HUES64 (cell line): ENCODE results near the gene LRRC8D.
A peak's percentile ranks its signal among the peaks of the same experiment; 100 is the strongest.

ENCODE experiments used
- H3K27ac ChIP-seq: 2 replicates; pipeline ENCODE4 v1.7.0; 2013; ENCODE audit warnings: low read depth, low read length, inconsistent platforms
- H3K27me3 ChIP-seq: 2 replicates; pipeline ENCODE4 v1.6.1; 2013; ENCODE audit warnings: mild to moderate bottlenecking, low read length; ENCODE audit not compliant: insufficient read depth
- H3K36me3 ChIP-seq: 2 replicates; pipeline ENCODE4 v1.6.1; 2013; ENCODE audit warnings: mild to moderate bottlenecking, low read length; ENCODE audit not compliant: insufficient read depth
- H3K4me1 ChIP-seq: 2 replicates; pipeline ENCODE4 v1.6.1; 2013; ENCODE audit warnings: mild to moderate bottlenecking, low read length, moderate library complexity; ENCODE audit not compliant: insufficient read depth
- H3K4me3 ChIP-seq: 2 replicates; pipeline ENCODE4 v1.5.1; 2013; ENCODE audit warnings: mild to moderate bottlenecking, low read length, moderate library complexity
- H3K9ac ChIP-seq: 2 replicates; pipeline ENCODE4 v1.6.1; 2013; ENCODE audit warnings: mild to moderate bottlenecking, low read depth, low read length
- H3K9me3 ChIP-seq: 2 replicates; pipeline ENCODE4 v1.6.1; 2013; ENCODE audit warnings: low read depth, low read length; ENCODE audit not compliant: insufficient read depth
- WGBS: fragments of 150-250, 120-280 bp; methylation state at CpG from one replicate; pipeline ENCODE4 v1.1.7; 2013; ENCODE audit warnings: missing lambda C conversion rate; 5-methylcytosine and 5-hydroxymethylcytosine counted together

Gene LRRC8D

DNA sequence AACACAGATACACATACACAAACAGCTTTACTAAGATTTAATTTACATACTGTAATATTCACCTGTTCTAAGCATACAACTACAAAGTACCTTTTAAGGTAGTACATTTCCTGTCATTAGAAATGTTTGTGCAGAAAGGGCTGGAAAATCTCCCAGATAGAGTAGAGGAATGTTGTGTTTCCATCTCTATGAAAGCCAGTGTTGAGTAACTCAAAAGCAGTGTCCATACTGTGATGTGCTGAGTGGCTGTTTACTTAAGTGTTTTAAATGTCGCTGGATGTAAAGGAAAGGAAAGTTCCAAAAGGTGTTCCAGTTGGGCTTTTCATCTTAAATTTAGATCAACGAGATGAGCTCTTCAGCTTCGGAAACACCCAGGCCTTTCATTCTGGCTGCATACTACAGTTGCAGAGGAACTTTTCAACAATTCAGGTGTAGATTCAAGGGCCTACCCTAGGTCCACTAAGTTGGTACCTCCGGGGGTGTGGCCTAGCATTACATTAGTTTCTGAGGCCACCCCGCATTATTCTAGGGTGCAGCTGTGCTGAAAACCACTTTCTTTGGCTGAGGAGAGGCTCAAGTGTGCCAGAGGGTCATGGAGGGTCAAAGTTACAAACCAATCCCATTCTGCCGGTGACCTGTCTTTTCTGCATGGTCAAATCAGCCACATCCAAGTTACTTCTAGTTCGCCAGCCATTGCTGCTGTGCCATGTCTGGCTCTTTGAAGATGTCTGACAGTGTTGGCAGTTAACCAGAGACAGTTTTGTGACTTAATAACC lies 78.1 kb downstream of the LRRC8D start:
- H3K9ac ChIP-seq = no peak overlapping the region
- H3K4me1 ChIP-seq = peaks cover 14% of the 10 kb centered on the region
- H3K27ac ChIP-seq = no peak overlapping the region
- H3K27me3 ChIP-seq = no peaks in the 10 kb centered on the region
- no peak overlapping the region for H3K4me3 ChIP-seq
- H3K9me3 ChIP-seq = no peaks in the 10 kb centered on the region
- H3K36me3 ChIP-seq = peaks cover 3% of the 10 kb centered on the region
- WGBS = 95% methylated on average over 7 of the region's 7 CpGs

DNA sequence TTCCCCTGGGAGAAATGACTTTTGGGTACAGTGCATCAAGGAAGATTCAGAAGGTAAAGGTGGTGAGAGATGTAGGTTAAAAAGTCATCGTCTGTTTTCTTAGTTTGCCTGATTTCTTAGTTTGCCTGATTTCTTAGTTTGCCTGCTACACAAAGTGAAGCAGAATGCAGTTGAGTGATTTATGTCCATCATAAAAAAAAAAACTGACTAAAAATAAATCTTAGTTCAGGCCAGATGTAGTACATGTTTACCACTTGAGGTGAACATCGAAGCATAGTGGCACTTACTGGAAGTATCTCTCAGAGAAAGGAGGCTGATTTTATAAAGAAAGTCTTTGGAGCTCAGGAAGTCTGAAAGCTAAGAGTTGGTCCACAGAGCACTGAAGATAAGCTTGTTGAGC lies 79.5 kb downstream of the LRRC8D start:
- 96% methylated on average over 2 of the region's 2 CpGs for WGBS
- H3K27ac ChIP-seq = no peak overlapping the region

DNA sequence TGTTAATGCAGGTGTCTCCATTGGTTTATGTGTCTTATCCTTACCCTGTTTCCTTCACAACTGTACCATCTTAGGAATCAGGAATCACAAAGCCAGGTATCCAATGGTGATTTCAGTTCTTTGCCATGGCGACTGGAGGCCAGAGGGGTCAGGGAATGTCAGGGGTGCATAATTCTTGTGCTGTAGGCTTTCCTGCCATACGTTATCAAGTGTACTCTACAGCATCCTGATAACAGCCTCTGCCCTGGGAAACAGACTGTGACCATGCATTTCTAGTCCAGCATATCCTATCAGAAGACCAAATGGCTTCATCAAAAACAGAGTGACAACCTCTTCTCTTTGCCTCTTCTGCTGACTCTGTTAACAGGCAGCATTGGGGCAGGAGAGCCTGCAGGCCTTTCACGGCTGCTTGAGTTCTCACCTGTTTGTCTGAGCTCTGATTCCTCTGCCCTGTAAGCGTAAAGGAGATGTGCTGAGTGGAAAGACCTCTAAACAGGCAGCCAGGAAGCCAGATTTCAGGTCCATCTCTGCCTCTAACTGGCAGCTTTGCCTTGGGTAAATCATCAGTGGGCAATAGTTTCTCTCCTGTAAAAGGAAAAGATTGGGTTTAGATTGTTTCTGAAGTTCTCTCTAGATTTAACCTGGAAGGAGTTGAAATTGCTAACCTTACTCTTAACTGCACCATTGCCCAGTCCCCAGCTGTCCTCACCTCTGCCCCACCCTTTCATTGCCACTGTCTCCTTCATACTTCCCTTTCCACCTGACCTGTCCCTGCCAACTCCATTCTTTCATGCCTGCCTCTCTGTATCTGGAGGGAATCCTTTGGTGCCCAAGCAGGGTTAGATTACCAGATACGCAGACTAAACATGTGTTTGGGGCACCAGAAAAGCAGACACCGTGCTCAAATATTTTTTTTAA lies 80.2 kb downstream of the LRRC8D start:
- Histone ChIP-seq H3K4me1 (peaks cover 32% of the 10 kb centered on the region), H3K36me3 (no peaks in the 10 kb centered on the region; the same call in 1 of the 2 replicates)
- 93% methylated on average over 6 of the region's 6 CpGs for WGBS

More for the DNA sequence above, 79.5 kb downstream of the LRRC8D start:
- Histone ChIP-seq H3K9ac (no peak overlapping the region), H3K4me1 (peaks cover 25% of the 10 kb centered on the region), H3K27me3 (no peaks in the 10 kb centered on the region), H3K9me3 (no peaks in the 10 kb centered on the region), H3K4me3 (no peak overlapping the region), H3K36me3 (peaks cover 3% of the 10 kb centered on the region)

DNA sequence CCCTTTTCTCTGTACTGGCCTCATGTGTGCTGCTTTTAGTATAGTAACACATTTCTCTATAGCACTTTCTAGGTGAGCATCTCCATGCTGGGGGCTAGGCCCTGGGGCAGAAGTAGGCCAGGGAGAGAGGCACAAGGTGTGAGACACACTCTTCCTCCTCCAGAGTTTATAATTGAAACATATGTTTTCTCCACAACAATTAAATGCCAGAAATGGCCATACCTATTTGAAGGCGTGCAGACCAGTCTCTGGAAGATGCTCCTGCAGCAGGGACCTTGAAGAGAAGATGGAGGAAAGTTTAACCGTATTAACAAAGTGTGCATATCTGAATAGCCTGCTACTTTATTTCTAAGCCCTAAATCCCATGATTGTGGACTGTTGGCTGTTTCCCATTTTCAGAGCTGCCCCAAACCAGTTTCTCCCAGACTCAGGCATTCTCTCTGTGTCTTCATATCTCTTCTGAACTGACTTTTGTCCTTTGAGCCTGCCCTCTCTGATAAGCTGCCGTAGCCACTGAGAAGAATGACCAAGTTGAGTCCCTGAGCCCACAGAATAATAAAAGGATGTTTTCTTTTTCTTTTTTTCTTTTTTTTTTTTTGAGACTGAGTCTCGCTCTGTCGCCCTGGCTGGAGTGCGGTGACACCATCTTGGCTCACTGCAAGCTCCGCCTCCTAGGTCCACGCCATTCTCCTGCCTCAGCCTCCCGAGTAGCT lies 81.3 kb downstream of the LRRC8D start:
- no peak overlapping the region for H3K4me3 ChIP-seq
- H3K36me3 ChIP-seq = no peaks in the 10 kb centered on the region; the same call in 1 of the 2 replicates
- H3K4me1 ChIP-seq = peaks cover 42% of the 10 kb centered on the region
- H3K27ac ChIP-seq = no peak overlapping the region
- no peak overlapping the region for H3K9ac ChIP-seq
- H3K9me3 ChIP-seq = no peaks in the 10 kb centered on the region
- no peaks in the 10 kb centered on the region for H3K27me3 ChIP-seq
- 93% methylated on average over 9 of the region's 9 CpGs for WGBS

More for the DNA sequence above, 80.2 kb downstream of the LRRC8D start:
- Histone ChIP-seq H3K27me3 (no peaks in the 10 kb centered on the region), H3K9me3 (no peaks in the 10 kb centered on the region), H3K9ac (no peak overlapping the region), H3K27ac (no peak overlapping the region), H3K4me3 (no peak overlapping the region)

DNA sequence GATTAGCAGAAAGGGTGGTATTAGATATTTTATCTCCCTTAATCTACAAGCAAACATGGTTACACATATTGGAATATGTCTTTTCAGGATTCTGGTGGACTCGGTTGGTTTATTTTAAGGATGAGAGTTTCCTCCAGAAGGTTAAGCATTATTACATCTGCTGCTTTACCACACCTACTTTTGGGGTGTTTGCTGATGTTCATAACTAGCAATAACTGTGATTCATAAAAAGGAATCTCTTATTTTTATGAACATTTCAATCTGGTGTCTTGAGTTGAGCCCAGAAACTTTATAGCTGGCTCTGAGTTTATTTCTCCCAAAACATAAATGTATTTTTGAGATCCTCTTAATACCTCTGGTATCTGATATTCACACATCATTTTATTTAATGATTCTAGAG lies 82.7 kb downstream of the LRRC8D start:
- Histone ChIP-seq H3K27me3 (no peaks in the 10 kb centered on the region), H3K4me1 (peaks cover 53% of the 10 kb centered on the region), H3K9me3 (no peaks in the 10 kb centered on the region), H3K27ac (no peak overlapping the region), H3K9ac (no peak overlapping the region), H3K4me3 (no peak overlapping the region), H3K36me3 (no peaks in the 10 kb centered on the region)
- WGBS = no CpG with 5 or more reads among the region's 1 CpG

- peaks cover 54% of the 10 kb centered on the region for H3K4me1 ChIP-seq
Observed at GRCh38 chr1:89904219-89904980, 83.6 kb downstream of the LRRC8D start.

DNA sequence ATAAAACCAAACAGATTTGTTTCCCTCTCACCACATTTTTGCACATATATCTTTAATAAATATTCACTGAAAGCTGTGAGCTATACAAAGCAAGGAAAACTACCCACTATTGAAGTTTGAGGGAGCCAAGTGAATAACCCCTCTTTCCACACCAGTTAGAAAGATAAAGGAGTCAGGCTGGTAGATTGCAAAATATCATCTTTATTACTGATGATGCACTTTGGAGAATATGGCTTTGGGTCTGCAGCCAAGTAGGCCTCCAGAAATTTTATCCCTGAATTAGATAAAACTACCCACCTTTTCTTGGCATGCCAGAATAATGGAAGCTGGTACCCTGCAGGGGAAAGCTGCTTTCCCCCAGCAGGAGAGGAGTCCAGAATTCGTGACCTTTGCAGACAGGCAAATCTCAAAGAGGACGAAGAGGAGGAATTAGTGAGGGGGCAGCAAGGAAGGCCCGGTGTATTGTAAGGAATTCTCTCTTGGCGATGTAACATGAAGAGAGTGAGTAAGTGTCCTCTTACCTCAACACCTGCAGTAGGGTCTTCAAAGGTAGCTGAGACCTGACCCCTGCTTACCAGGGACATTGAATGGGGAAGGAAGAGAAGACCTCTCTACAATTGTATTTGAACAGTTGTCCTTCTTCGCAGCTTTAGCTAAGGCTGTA lies 84.7 kb downstream of the LRRC8D start:
- 60% methylated on average over 5 of the region's 5 CpGs for WGBS
- Histone ChIP-seq H3K4me1 (peaks cover 63% of the 10 kb centered on the region), H3K9ac (peak overlapping the region; percentile 52; the same call in 1 of the 2 replicates), H3K27ac (peak overlapping the region; percentile 85), H3K4me3 (no peak overlapping the region), H3K9me3 (no peaks in the 10 kb centered on the region), H3K27me3 (no peaks in the 10 kb centered on the region), H3K36me3 (no peaks in the 10 kb centered on the region)

More at GRCh38 chr1:89904219-89904980, 83.6 kb downstream of the LRRC8D start:
- Histone ChIP-seq H3K4me3 (no peak overlapping the region), H3K36me3 (no peaks in the 10 kb centered on the region), H3K9me3 (no peaks in the 10 kb centered on the region), H3K27me3 (no peaks in the 10 kb centered on the region), H3K27ac (peak overlapping the region; percentile 17; the same call in 1 of the 2 replicates), H3K9ac (no peak overlapping the region)
- WGBS = 85% methylated on average over 6 of the region's 6 CpGs

DNA sequence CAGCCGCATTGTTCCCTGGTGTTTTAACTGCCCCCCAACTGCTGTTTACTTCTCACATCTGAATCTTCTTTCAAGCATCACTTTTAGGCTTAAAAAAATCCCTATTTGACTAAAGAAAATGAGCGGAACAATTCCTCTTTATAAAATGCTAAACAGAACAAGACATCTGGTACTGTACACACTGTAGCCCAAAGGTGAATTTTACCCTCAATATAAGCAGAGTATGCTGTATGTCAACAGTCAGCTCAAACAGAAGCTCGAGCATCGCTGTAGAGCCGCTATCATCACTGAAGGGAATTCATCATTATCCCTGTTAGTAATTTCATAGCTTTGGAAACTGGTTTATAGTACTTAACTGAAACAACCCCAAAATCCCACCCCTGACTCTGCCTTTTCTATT lies 85.3 kb downstream of the LRRC8D start:
- H3K4me3 ChIP-seq = no peak overlapping the region
- WGBS = 86% methylated on average over 5 of the region's 5 CpGs
- H3K4me1 ChIP-seq = peaks cover 66% of the 10 kb centered on the region
- H3K9me3 ChIP-seq = no peaks in the 10 kb centered on the region
- H3K9ac ChIP-seq = peak overlapping the region; percentile 52; the same call in 1 of the 2 replicates
- H3K27ac ChIP-seq = peak overlapping the region; percentile 85
- H3K27me3 ChIP-seq = no peaks in the 10 kb centered on the region
- no peaks in the 10 kb centered on the region for H3K36me3 ChIP-seq

DNA sequence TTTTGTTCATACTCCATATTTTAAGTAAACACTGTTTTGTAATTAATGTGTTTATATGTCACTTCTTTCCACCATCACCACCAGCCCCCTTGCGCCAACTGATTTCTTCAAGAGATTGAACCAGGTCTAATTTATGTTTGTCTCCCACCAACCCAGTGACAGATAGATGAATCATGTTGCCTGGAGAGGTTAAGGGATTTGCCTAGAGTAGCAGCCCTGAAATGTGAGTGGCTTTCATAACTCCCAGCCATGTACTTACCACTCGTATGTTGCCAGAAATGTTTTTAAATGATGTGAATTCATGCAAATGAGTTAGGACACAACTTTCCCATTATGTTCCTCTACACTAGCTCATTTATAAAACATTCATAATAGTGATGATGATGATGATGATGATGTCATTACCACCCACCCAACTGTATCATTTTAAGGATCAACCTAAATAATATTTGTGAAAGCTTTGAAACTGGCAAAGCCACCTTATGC lies 86.9 kb downstream of the LRRC8D start:
- Histone ChIP-seq H3K4me1 (peaks cover 83% of the 10 kb centered on the region), H3K27me3 (no peaks in the 10 kb centered on the region), H3K27ac (peak overlapping the region; percentile 61), H3K4me3 (no peak overlapping the region), H3K9me3 (no peaks in the 10 kb centered on the region), H3K36me3 (no peaks in the 10 kb centered on the region), H3K9ac (no peak overlapping the region)
- no CpG with 5 or more reads among the region's 2 CpGs for WGBS

DNA sequence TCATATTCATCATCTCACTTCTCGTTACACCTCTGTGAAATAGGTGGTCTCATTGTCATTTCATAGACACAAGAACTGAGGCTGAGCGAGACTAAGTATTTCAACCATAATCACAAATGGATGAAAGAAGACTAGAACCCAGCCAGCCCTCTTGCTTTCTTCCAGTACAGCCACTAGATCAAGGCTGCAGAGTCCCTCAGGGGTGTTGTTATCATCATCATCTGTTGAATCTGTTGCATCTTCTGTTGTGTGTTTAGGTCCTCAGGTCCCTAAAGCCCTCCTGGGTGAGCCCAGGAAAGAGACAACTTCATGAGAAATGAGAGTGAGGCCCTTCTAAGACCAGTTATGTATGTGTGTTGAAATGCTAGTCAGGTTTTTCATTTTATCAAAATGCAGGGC lies 87.4 kb downstream of the LRRC8D start:
- Histone ChIP-seq H3K36me3 (no peaks in the 10 kb centered on the region), H3K9me3 (no peaks in the 10 kb centered on the region), H3K9ac (no peak overlapping the region), H3K4me3 (no peak overlapping the region), H3K27me3 (no peaks in the 10 kb centered on the region), H3K4me1 (peaks cover 88% of the 10 kb centered on the region), H3K27ac (peak overlapping the region; percentile 49; the same call in 1 of the 2 replicates)
- WGBS = 87% methylated on average over 2 of the region's 2 CpGs
